Esophagus muscularis mucosa (tissue), 4 donors: ENCODE data around the gene ACSS1.

Source experiments
- CTCF ChIP-seq, 3 experiments: fragments of 200-600 bp in 2 of 3; fragments of 450-650 bp in 1 of 3; sonication (generic) in 2 of 3; IDR thresholded peaks; one replicate each; pipeline ENCODE4 v1.5.1; 2017 to 2019; ENCODE audit warnings: antibody characterized with exemption in 3 of 3, mild to moderate bottlenecking in 2 of 3, moderate library complexity in 1 of 3
- EP300 ChIP-seq: sonication (generic); formaldehyde crosslinking; IDR thresholded peaks from one replicate; pipeline ENCODE4 v1.6.1; 2017; ENCODE audit warnings: antibody characterized with exemption
- POLR2A ChIP-seq: fragments of 450-650 bp; IDR thresholded peaks from one replicate; pipeline ENCODE4 v1.6.1; 2017; ENCODE audit warnings: antibody characterized with exemption, moderate library complexity, mild to moderate bottlenecking, low read depth
- POLR2AphosphoS5 ChIP-seq, 2 donors: sonication (generic); formaldehyde crosslinking; IDR thresholded peaks; one replicate each; pipeline ENCODE4 v1.6.1; 2017; ENCODE audit warnings: antibody characterized with exemption in 2 of 2

- TF ChIP-seq CTCF (IDR thresholded peaks at IDR 0.05) (no peak), EP300 (no peak), POLR2A (no peak), POLR2AphosphoS5 (IDR thresholded peaks at IDR 0.05) (no peak)
Measured at GRCh38 chr20:25007491-25008305, 50.2 kb downstream of the ACSS1 start.
